Neural cell (in vitro differentiated cells): Measurements from ENCODE around the gene DHX36. TPM values are rescaled to one million over a fixed set of nuclear protein-coding genes. Genes with fewer than 3 reads are reported as not detected.

ENCODE experiments used
- H2AFZ ChIP-seq: fragments of 200-600, 300-800 bp; sonication (generic), shearing (Covaris generic); 2 replicates; pipeline ENCODE4 v1.6.0; 2014; ENCODE audit warnings: low read depth, mild to moderate bottlenecking, antibody characterized with exemption, low read length, moderate library complexity
- H3F3A ChIP-seq: fragments of 200-600 bp; shearing (Covaris generic); 2 replicates; pipeline ENCODE4 v1.6.1; 2016; ENCODE audit warnings: mild to moderate bottlenecking, moderate library complexity, mixed read lengths, antibody characterized with exemption, low read length; ENCODE audit not compliant: insufficient read depth, poor library complexity, severe bottlenecking
- H3K27ac ChIP-seq: fragments of 200-600, 300-800 bp; sonication (generic), shearing (Covaris generic); 2 replicates; pipeline ENCODE4 v1.5.1; 2014; ENCODE audit warnings: mild to moderate bottlenecking, low read length, moderate library complexity
- H3K27me3 ChIP-seq: fragments of 300-800, 200-600 bp; sonication (generic), shearing (Covaris generic); 2 replicates; pipeline ENCODE4 v1.6.0; 2014; ENCODE audit warnings: mild to moderate bottlenecking, low read depth, low read length, moderate library complexity; ENCODE audit not compliant: insufficient read depth
- H3K36me3 ChIP-seq: fragments of 300-800, 200-600 bp; sonication (generic), shearing (Covaris generic); 2 replicates; pipeline ENCODE4 v1.5.1; 2014; ENCODE audit warnings: mild to moderate bottlenecking, antibody characterized with exemption, low read length, moderate library complexity; ENCODE audit not compliant: insufficient read depth
- H3K4me2 ChIP-seq: fragments of 300-800, 200-600 bp; sonication (generic), shearing (Covaris generic); 2 replicates; pipeline ENCODE4 v1.6.0; 2014; ENCODE audit warnings: mild to moderate bottlenecking, low read length
- H3K4me3 ChIP-seq: fragments of 300-800, 200-600 bp; sonication (generic), shearing (Covaris generic); 2 replicates; pipeline ENCODE4 v1.5.1; 2014; ENCODE audit warnings: mild to moderate bottlenecking, low read length, moderate library complexity
- H3K79me2 ChIP-seq: fragments of 200-600 bp; shearing (Covaris generic); replicated peaks from 2 replicates; pipeline ENCODE4 v1.6.0; 2014; ENCODE audit warnings: mild to moderate bottlenecking, low read length, moderate library complexity; ENCODE audit not compliant: insufficient read depth
- H3K9ac ChIP-seq: fragments of 300-800, 200-600 bp; sonication (generic), shearing (Covaris generic); 2 replicates; pipeline ENCODE4 v1.6.1; 2016; ENCODE audit warnings: mild to moderate bottlenecking, low read length, mixed read lengths
- H3K9me2 ChIP-seq: fragments of 200-600 bp; shearing (Covaris generic); 2 replicates; pipeline ENCODE4 v1.6.1; 2016; ENCODE audit warnings: mild to moderate bottlenecking, low read length, mixed read lengths; ENCODE audit not compliant: insufficient read depth
- H3K9me3 ChIP-seq: fragments of 200-600, 300-800 bp; sonication (generic), shearing (Covaris generic); 2 replicates; pipeline ENCODE4 v1.6.1; 2016; ENCODE audit warnings: mild to moderate bottlenecking, mixed run types, low read length, moderate library complexity, mixed read lengths
- H4K20me1 ChIP-seq: fragments of 200-600 bp; shearing (Covaris generic); 2 replicates; pipeline ENCODE4 v1.6.1; 2016; ENCODE audit warnings: mild to moderate bottlenecking, mixed run types; ENCODE audit not compliant: insufficient read depth
- CTCF ChIP-seq: fragments of 450-650 bp; IDR thresholded peaks from 2 replicates; pipeline ENCODE4 v1.5.1; 2014; ENCODE audit warnings: antibody characterized with exemption, mild to moderate bottlenecking, moderate library complexity; ENCODE audit not compliant: poor library complexity, severe bottlenecking
- EP300 ChIP-seq: fragments of 450-650 bp; conservative IDR thresholded peaks from 2 replicates; pipeline ENCODE4 v1.6.1; 2014; ENCODE audit warnings: antibody characterized with exemption, mild to moderate bottlenecking, moderate library complexity; ENCODE audit not compliant: poor library complexity, severe bottlenecking
- EZH2 ChIP-seq: fragments of 200-600, 300-800 bp; shearing (Covaris generic), sonication (generic); IDR thresholded peaks from 2 replicates; pipeline ENCODE4 v1.6.1; 2014; ENCODE audit warnings: antibody characterized with exemption, low read length, borderline replicate concordance, mild to moderate bottlenecking; ENCODE audit not compliant: insufficient read depth, poor library complexity, severe bottlenecking
- MXI1 ChIP-seq: fragments of 450-650 bp; conservative IDR thresholded peaks from 2 replicates; pipeline ENCODE4 v1.6.1; 2014; ENCODE audit warnings: antibody characterized with exemption, mild to moderate bottlenecking; ENCODE audit not compliant: poor library complexity, severe bottlenecking
- POLR2AphosphoS5 ChIP-seq: IDR thresholded peaks from 2 replicates; pipeline ENCODE4 v1.6.1; 2012
- RAD21 ChIP-seq: fragments of 450-650 bp; conservative IDR thresholded peaks from 2 replicates; pipeline ENCODE4 v1.6.1; 2014; ENCODE audit warnings: antibody characterized with exemption, mild to moderate bottlenecking, moderate library complexity
- REST ChIP-seq: IDR thresholded peaks from 2 replicates; pipeline ENCODE4 v1.6.1; 2012; ENCODE audit warnings: borderline replicate concordance
- SMC3 ChIP-seq: fragments of 450-650 bp; conservative IDR thresholded peaks from 2 replicates; pipeline ENCODE4 v1.6.1; 2014; ENCODE audit warnings: antibody characterized with exemption, mild to moderate bottlenecking, moderate library complexity; ENCODE audit not compliant: poor library complexity
- TAF1 ChIP-seq: IDR thresholded peaks from 2 replicates; pipeline ENCODE4 v1.6.1; 2012; ENCODE audit warnings: low read depth
- polyA plus RNA-seq: library from polyadenylated mRNA; depleted of rRNA; stranded (reverse); fragments of >200 nt; gene quantifications from 2 replicates; pipeline ENCODE4 v1.2.3, GENCODE V29; 2014

The DHX36 gene
- polyA plus RNA-seq, 1 donor from 2014 or later: 189 TPM

- no peak overlapping the region for H3K4me2 ChIP-seq
- no peak overlapping the region for H3K9ac ChIP-seq
- H3K9me3 ChIP-seq: no peaks in the 10 kb centered on the region
- no peaks in the 10 kb centered on the region for H3F3A ChIP-seq
- H3K79me2 ChIP-seq: no peaks in the 10 kb centered on the region
- H3K36me3 ChIP-seq: no peaks in the 10 kb centered on the region
- no peak overlapping the region for H3K4me3 ChIP-seq
- no peaks in the 10 kb centered on the region for H3K9me2 ChIP-seq
- no peak overlapping the region for H2AFZ ChIP-seq
- TF ChIP-seq CTCF (no peak), EZH2 (no peak), RAD21 (no peak), EP300 (no peak)
- no peaks in the 10 kb centered on the region for H3K27me3 ChIP-seq
- no peaks in the 10 kb centered on the region for H4K20me1 ChIP-seq
- H3K27ac ChIP-seq: no peak overlapping the region
Measured at GRCh38 chr3:154236331-154236730, 88.0 kb downstream of the DHX36 start.

GRCh38 chr3:154235330-154235729 is 89.0 kb downstream of the DHX36 start:
- Histone ChIP-seq H3K27ac (no peak overlapping the region), H2AFZ (no peak overlapping the region), H3K27me3 (no peaks in the 10 kb centered on the region), H3K9me2 (no peaks in the 10 kb centered on the region), H4K20me1 (no peaks in the 10 kb centered on the region), H3K4me2 (no peak overlapping the region), H3K4me3 (no peak overlapping the region), H3F3A (no peaks in the 10 kb centered on the region), H3K36me3 (no peaks in the 10 kb centered on the region), H3K79me2 (no peaks in the 10 kb centered on the region), H3K9me3 (no peaks in the 10 kb centered on the region), H3K9ac (no peak overlapping the region)
- TF ChIP-seq CTCF (no peak), EZH2 (no peak), TAF1 (no peak), POLR2AphosphoS5 (no peak), RAD21 (no peak), EP300 (no peak), SMC3 (no peak), REST (no peak), MXI1 (no peak)
